A549 (cell line): ENCODE results near the gene RTN4R. TPM values are rescaled to one million over a fixed set of nuclear protein-coding genes. Genes with fewer than 3 reads are reported as not detected.

Experiments used
- ATAC-seq, 2 experiments: fragments of 200-7000 bp in 1 of 2; fragments of >200 bp in 1 of 2; cut with Nextera tagmentation in 1 of 2; cut with Tn5 transposase in 1 of 2; 3 replicates each; pipeline versions ENCODE4 v1.8.0 to v1.9.1; 2018 to 2020; ENCODE audit warnings: mild to moderate bottlenecking in 1 of 2, moderate library complexity in 1 of 2
- CTCF ChIA-PET: fragments of 300-600 bp; sonication (Branson Sonifier 250); formaldehyde crosslinking; extraction: SDS; loops from one replicate; lab custom pipeline; 2021; ENCODE audit warnings: antibody characterized with exemption, inconsistent platforms; lab: Yijun Ruan, JAX
- POLR2A ChIA-PET: fragments of 350-600 bp; formaldehyde crosslinking; extraction: SDS; loops from one replicate; lab custom pipeline; 2021; ENCODE audit warnings: antibody characterized with exemption, inconsistent platforms; lab: Yijun Ruan, JAX
- DNase-seq, 2 experiments: peaks; one replicate each; pipeline versions ENCODE4 v3.0.0 to v3.0.0-alpha.2; 2011 to 2016; ENCODE audit warnings: low read depth in 1 of 2, low spot score in 1 of 2
- FAIRE-seq: peaks from 2 replicates; lab custom pipeline; 2011; peaks lifted over from hg19 to GRCh38; lab: Jason Lieb, UNC
- H3K27ac ChIP-seq, 2 experiments: fragments of >200 bp; sonication (Bioruptor Twin); formaldehyde crosslinking; 3 replicates each; pipeline ENCODE4 v1.5.1; 2016 to 2017
- H3K4me1 ChIP-seq: fragments of >200 bp; sonication (Bioruptor Twin); formaldehyde crosslinking; 3 replicates; pipeline ENCODE4 v1.6.1; 2016
- H3K4me2 ChIP-seq: fragments of >200 bp; sonication (Bioruptor Twin); formaldehyde crosslinking; 3 replicates; pipeline ENCODE4 v1.6.1; 2016
- H3K4me3 ChIP-seq: fragments of >200 bp; sonication (Bioruptor Twin); formaldehyde crosslinking; 3 replicates; pipeline ENCODE4 v1.5.1; 2016
- H3K9me3 ChIP-seq: fragments of >200 bp; sonication (Bioruptor Twin); formaldehyde crosslinking; 3 replicates; pipeline ENCODE4 v1.6.1; 2016
- CBX8 ChIP-seq: fragments of 200-600 bp; sonication (generic); IDR thresholded peaks from 2 replicates; pipeline ENCODE4 v1.6.1; 2016
- CHD4 ChIP-seq: fragments of 200-600 bp; sonication (generic); IDR thresholded peaks from 2 replicates; pipeline ENCODE4 v1.6.1; 2016; ENCODE audit warnings: antibody characterized with exemption, mild to moderate bottlenecking, borderline replicate concordance
- CTCF ChIP-seq: fragments of >200 bp; sonication (Bioruptor Twin); formaldehyde crosslinking; IDR thresholded peaks from 3 replicates; pipeline ENCODE4 v1.5.1; 2016
- E2F6 ChIP-seq: IDR thresholded peaks from 2 replicates; pipeline ENCODE4 v1.6.1; 2012; ENCODE audit warnings: low read depth, borderline replicate concordance
- EHF ChIP-seq: fragments of 250-450 bp; sonication (Bioruptor Pico); IDR thresholded peaks from 2 replicates; pipeline ENCODE4 v1.5.0; 2020; ENCODE audit warnings: mild to moderate bottlenecking
- EHMT2 ChIP-seq: fragments of 200-600 bp; sonication (generic); IDR thresholded peaks from 2 replicates; pipeline ENCODE4 v1.6.1; 2016; ENCODE audit warnings: antibody characterized with exemption, low read depth, mild to moderate bottlenecking, moderate library complexity
- ESRRA ChIP-seq: fragments of 150-350 bp; IDR thresholded peaks from 2 replicates; pipeline ENCODE4 v1.6.1; 2014; ENCODE audit warnings: mild to moderate bottlenecking, low read length, borderline replicate concordance
- FOXS1 ChIP-seq: fragments of 250-450 bp; sonication (Bioruptor Pico); IDR thresholded peaks from 2 replicates; pipeline ENCODE4 v1.5.0; 2020; ENCODE audit warnings: mild to moderate bottlenecking, moderate library complexity
- HES2 ChIP-seq: fragments of >200 bp; sonication (Bioruptor Twin); formaldehyde crosslinking; IDR thresholded peaks from 2 replicates; pipeline ENCODE4 v1.6.1; 2016
- HOXA7 ChIP-seq: fragments of 250-450 bp; sonication (Bioruptor Pico); IDR thresholded peaks from 2 replicates; pipeline ENCODE4 v1.5.0; 2020; ENCODE audit warnings: mild to moderate bottlenecking, moderate library complexity
- HOXB13 ChIP-seq: fragments of 250-450 bp; sonication (Bioruptor Pico); IDR thresholded peaks from 2 replicates; pipeline ENCODE4 v1.5.0; 2020; ENCODE audit warnings: low read depth, mild to moderate bottlenecking, moderate library complexity
- HOXB5 ChIP-seq: fragments of 250-450 bp; sonication (Bioruptor Pico); IDR thresholded peaks from 2 replicates; pipeline ENCODE4 v1.5.0; 2020; ENCODE audit warnings: mild to moderate bottlenecking, moderate library complexity
- JUN ChIP-seq, 2 experiments: fragments of >200 bp; sonication (Bioruptor Twin); formaldehyde crosslinking; IDR thresholded peaks; 2 replicates in 1 of 2; 3 replicates in 1 of 2; pipeline ENCODE4 v1.6.1; 2016 to 2017
- KDM5A ChIP-seq: fragments of 200-600 bp; sonication (generic); IDR thresholded peaks from 2 replicates; pipeline ENCODE4 v1.6.1; 2016; ENCODE audit warnings: antibody characterized with exemption, mild to moderate bottlenecking
- MAFK ChIP-seq: fragments of 450-650 bp; IDR thresholded peaks from 2 replicates; pipeline ENCODE4 v1.6.1; 2014; ENCODE audit not compliant: partially characterized antibody
- MAX ChIP-seq: IDR thresholded peaks from 2 replicates; pipeline ENCODE4 v1.6.1; 2012
- MYC ChIP-seq: IDR thresholded peaks from 2 replicates; pipeline ENCODE4 v1.6.1; 2012; ENCODE audit warnings: mild to moderate bottlenecking, inconsistent platforms, low read length, improper control_type of control experiment, borderline replicate concordance
- NFE2L2 ChIP-seq: fragments of 150-350 bp; conservative IDR thresholded peaks from 2 replicates; pipeline ENCODE4 v1.6.1; 2014; ENCODE audit warnings: low read length
- NR3C1 ChIP-seq: fragments of >200 bp; sonication (Bioruptor Twin); formaldehyde crosslinking; IDR thresholded peaks from 3 replicates; pipeline ENCODE4 v1.6.1; 2017
- POLR2A ChIP-seq: IDR thresholded peaks from 2 replicates; pipeline ENCODE4 v1.6.1; 2012; ENCODE audit warnings: mild to moderate bottlenecking, low read length
- POLR2AphosphoS2 ChIP-seq: conservative IDR thresholded peaks from 2 replicates; pipeline ENCODE4 v1.6.1; 2012; ENCODE audit warnings: low read length, improper control_type of control experiment, inconsistent platforms
- RAD21 ChIP-seq, 2 experiments: fragments of >200 bp in 1 of 2; sonication (Bioruptor Twin) in 1 of 2; formaldehyde crosslinking in 1 of 2; IDR thresholded peaks in 1 of 2; conservative IDR thresholded peaks in 1 of 2; 2 replicates in 1 of 2; 3 replicates in 1 of 2; pipeline ENCODE4 v1.6.1; 2012 to 2018; ENCODE audit warnings: inconsistent platforms in 1 of 2
- RARB ChIP-seq: fragments of 250-450 bp; sonication (Bioruptor Pico); IDR thresholded peaks from 2 replicates; pipeline ENCODE4 v1.8.0; 2021; ENCODE audit warnings: mild to moderate bottlenecking, moderate library complexity
- RCOR1 ChIP-seq: fragments of 150-350 bp; IDR thresholded peaks from 2 replicates; pipeline ENCODE4 v1.6.1; 2014; ENCODE audit warnings: antibody characterized with exemption, low read length, low read depth
- RFX5 ChIP-seq: fragments of 450-650 bp; IDR thresholded peaks from 2 replicates; pipeline ENCODE4 v1.7.1; 2014; ENCODE audit warnings: antibody characterized with exemption, mild to moderate bottlenecking, moderate library complexity
- SMC3 ChIP-seq: fragments of >200 bp; sonication (Bioruptor Twin); formaldehyde crosslinking; IDR thresholded peaks from 3 replicates; pipeline ENCODE4 v1.6.1; 2018; ENCODE audit warnings: inconsistent platforms
- TFCP2L1 ChIP-seq: fragments of 250-450 bp; sonication (Bioruptor Pico); IDR thresholded peaks from 2 replicates; pipeline ENCODE4 v1.5.0; 2021; ENCODE audit warnings: mild to moderate bottlenecking
- ZFP36 ChIP-seq: fragments of 450-650 bp; IDR thresholded peaks from 2 replicates; pipeline ENCODE4 v1.6.1; 2014; ENCODE audit warnings: borderline replicate concordance; ENCODE audit not compliant: partially characterized antibody
- ZSCAN20 ChIP-seq: fragments of 250-450 bp; sonication (Bioruptor Pico); IDR thresholded peaks from 2 replicates; pipeline ENCODE4 v1.8.0; 2022; ENCODE audit warnings: mild to moderate bottlenecking, moderate library complexity
- WGBS: methylation state at CpG from one replicate; pipeline ENCODE4 v1.1.6; 2017; ENCODE audit errors: missing lambda C conversion rate; 5-methylcytosine and 5-hydroxymethylcytosine counted together
- polyA plus RNA-seq, 4 experiments: library from polyadenylated mRNA; depleted of rRNA in 3 of 4; stranded (reverse); fragments of >200 nt; fragmentation: RNase III in 1 of 4; extraction: RNeasy Plus Mini Kit Qiagen cat#74134 plus additional on column Dnase treatment in 1 of 4; gene quantifications; 2 replicates in 3 of 4; 3 replicates in 1 of 4; pipeline ENCODE4 v1.2.3, GENCODE V29; 2011 to 2017

Gene RTN4R
- polyA plus RNA-seq, 2 of the 4 experiments (the other 2 are of a cell fraction), result 1.0 to 2.7 TPM

DNA sequence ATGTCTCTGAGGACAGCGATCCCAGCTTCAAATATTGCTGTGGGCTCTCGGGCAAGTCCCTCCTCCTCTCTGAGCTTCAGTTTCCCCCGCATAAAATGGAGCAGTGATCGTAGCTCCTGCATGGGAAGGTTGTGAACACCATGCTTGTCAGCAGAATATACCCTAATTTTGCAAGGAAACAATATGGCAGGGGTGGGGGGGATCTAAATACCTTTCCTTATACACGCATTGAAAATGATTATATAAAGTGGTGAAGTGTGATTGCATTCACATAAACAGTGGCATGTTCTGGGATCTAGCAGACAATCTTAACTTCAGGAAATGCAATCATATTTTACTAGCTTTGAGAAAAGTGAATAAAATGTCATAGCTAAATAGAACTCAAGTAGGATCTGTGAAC, 24.0 kb upstream of the RTN4R start:
- Histone ChIP-seq H3K27ac (no peak overlapping the region), H3K4me2 (no peak overlapping the region), H3K4me1 (no peaks in the 10 kb centered on the region)
- ATAC-seq, result no peak
- 64% methylated on average over 5 of the region's 5 CpGs for WGBS
- POLR2A ChIA-PET, result no interaction called here
- CTCF ChIA-PET, result interaction anchor here (1.8 to 3.9 kb wide), 4 partner anchors 10 to 135 kb away, joined by 3 to 23 read pairs (median 4); no protein-coding TSS in a partner anchor
- TF ChIP-seq RAD21 (conservative IDR thresholded peaks at IDR 0.05 in 1 of 2, IDR thresholded peaks at IDR 0.05 in 1 of 2) (no peak), RFX5 (no peak), KDM5A (no peak), ZFP36 (no peak), MYC (no peak), NR3C1 (no peak), HOXA7 (no peak), SMC3 (no peak), JUN (IDR thresholded peaks at IDR 0.05) (no peak), CHD4 (no peak), POLR2AphosphoS2 (no peak), EHF (no peak), FOXS1 (CRISPR knock-in tag) (no peak), POLR2A (no peak), ESRRA (no peak), TFCP2L1 (CRISPR knock-in tag) (no peak)
- TF ChIP-seq, all 56 proteins: peak for 0
- DNase-seq (no peak), FAIRE-seq (no peak)
- H3K4me3 ChIP-seq, result no peak overlapping the region
- no peaks in the 10 kb centered on the region for H3K9me3 ChIP-seq

- Histone ChIP-seq H3K4me1 (no peaks in the 10 kb centered on the region), H3K4me2 (no peak overlapping the region), H3K27ac (no peak overlapping the region), H3K4me3 (no peak overlapping the region), H3K9me3 (no peaks in the 10 kb centered on the region)
- no peak for DNase-seq
- POLR2A ChIA-PET, result no interaction called here
- 40% methylated on average over 9 of the region's 11 CpGs for WGBS
- ATAC-seq, result no peak
- CTCF ChIA-PET, result interaction anchor here (1.8 to 3.9 kb wide), 4 partner anchors 10 to 135 kb away, joined by 3 to 23 read pairs (median 4); no protein-coding TSS in a partner anchor
- TF ChIP-seq CBX8 (no peak), HOXB13 (CRISPR knock-in tag) (no peak), MAX (no peak)
- no peak for FAIRE-seq
Measured at GRCh38 chr22:20291604-20292063, 23.5 kb upstream of the RTN4R start.

GRCh38 chr22:20291249-20291586, 23.1 kb upstream of the RTN4R start:
- Histone ChIP-seq H3K9me3 (no peaks in the 10 kb centered on the region), H3K4me3 (no peak overlapping the region), H3K4me2 (no peak overlapping the region), H3K27ac (no peak overlapping the region)
- 13% methylated on average over 3 of the region's 5 CpGs for WGBS
- POLR2A ChIA-PET, result no interaction called here
- ATAC-seq (no peak), DNase-seq (no peak)
- CTCF ChIA-PET, result interaction anchor here (1.8 to 3.9 kb wide), 3 partner anchors 10 to 134 kb away, joined by 3 to 23 read pairs (median 4); no protein-coding TSS in a partner anchor
- TF ChIP-seq CTCF, result no peak
- no peak for TF ChIP-seq HOXB5 (CRISPR knock-in tag)
- no peak for TF ChIP-seq RFX5
- TF ChIP-seq ESRRA, result no peak
- TF ChIP-seq HOXB13 (CRISPR knock-in tag), result no peak
- no peak for TF ChIP-seq POLR2AphosphoS2
- TF ChIP-seq ZSCAN20 (CRISPR knock-in tag), result no peak
- no peak for TF ChIP-seq E2F6
- no peak for TF ChIP-seq RCOR1
- TF ChIP-seq HES2, result no peak
- no peak for TF ChIP-seq MAFK
- TF ChIP-seq EHMT2, result no peak
- no peak for TF ChIP-seq ZFP36
- no peak for TF ChIP-seq RARB (CRISPR knock-in tag)
- no peak for TF ChIP-seq NFE2L2
- TF ChIP-seq JUN (IDR thresholded peaks at IDR 0.05), result no peak
- TF ChIP-seq, all 56 proteins: peak for 0
- no peaks in the 10 kb centered on the region for H3K4me1 ChIP-seq
- FAIRE-seq, result no peak
